Ovary (tissue), 9 donors: ENCODE results near the gene TTLL9. TPM values are rescaled to one million over a fixed set of nuclear protein-coding genes. Genes with fewer than 3 reads are reported as not detected.
"Not testable (repeated sequence)": the region's sequence is repeated elsewhere in the genome, so short reads cannot be mapped to it uniquely, and the experiment has no call there.

Source experiments
- DNase-seq, 5 donors: peaks; one replicate each; pipeline ENCODE4 v3.0.0-alpha.2; 2019 to 2020
- H3K27ac ChIP-seq, 2 donors: fragments of 200-600 bp; one replicate each; pipeline versions ENCODE4 v1.5.1 to v1.8.0; 2019 to 2022
- H3K27me3 ChIP-seq: fragments of 200-600 bp; one replicate; pipeline ENCODE4 v1.8.0; 2022
- H3K36me3 ChIP-seq: fragments of 200-600 bp; sonication (generic); one replicate; pipeline ENCODE4 v1.5.1; 2019
- H3K4me1 ChIP-seq: one replicate; pipeline ENCODE4 v1.8.1; 2013; ENCODE audit warnings: mild to moderate bottlenecking, moderate library complexity; ENCODE audit not compliant: insufficient read depth
- H3K4me3 ChIP-seq: fragments of 200-600 bp; sonication (generic); one replicate; pipeline ENCODE4 v1.5.1; 2017
- H3K9me3 ChIP-seq, 2 donors: fragments of 200-600 bp in 1 of 2; sonication (generic) in 1 of 2; one replicate each; pipeline versions ENCODE4 v1.5.1 to v1.8.1; 2013 to 2019; ENCODE audit warnings: mild to moderate bottlenecking in 1 of 2, moderate library complexity in 1 of 2
- EP300 ChIP-seq: sonication (generic); formaldehyde crosslinking; IDR thresholded peaks from one replicate; pipeline ENCODE4 v1.6.1; 2017; ENCODE audit warnings: antibody characterized with exemption
- POLR2A ChIP-seq: fragments of 450-650 bp; IDR thresholded peaks from one replicate; pipeline ENCODE4 v1.6.1; 2017; ENCODE audit warnings: antibody characterized with exemption, mild to moderate bottlenecking, moderate library complexity
- WGBS, 3 donors: extraction: QIAGEN DNeasy Blood & Tissue Kit in 1 of 3; methylation state at CpG; one replicate each; pipeline versions ENCODE4 v1.1.5 to v1.1.7; 2013 to 2017; 5-methylcytosine and 5-hydroxymethylcytosine counted together
- intact Hi-C, 4 donors: fragments of 100-400 bp; cut with DNase I; formaldehyde crosslinking; loops; one replicate each; pipeline versions ENCODE4 v1.11.0 to v1.15.1; 2022 to 2023
- polyA plus RNA-seq, 2 donors: library from polyadenylated mRNA; stranded (reverse); fragments of 200-250 nt in 1 of 2; fragments of 350-450 nt in 1 of 2; fragmentation: Illumina TruSeq in 1 of 2; extraction: RNeasy Lipid Tissue Mini Kit (QIAGEN cat#74804) in 1 of 2; gene quantifications; one replicate each; pipeline ENCODE4 v1.2.3, GENCODE V29; 2013 to 2014
- total RNA-seq, 7 donors: library from RNA; depleted of rRNA in 2 of 7; stranded (reverse); fragments of >200 nt in 2 of 7; fragmentation: NEBNext Ultra II Directional in 3 of 7; extraction: Animal tissue kit (Norgen Biotek cat#: 25700) in 3 of 7; gene quantifications; one replicate each; pipeline versions ENCODE4 v1.1.0 to v1.2.4, GENCODE V29; 2016 to 2023
- TF ChIP-seq, protein P1 (sequence below), 3 donors: fragments of 450-650 bp in 2 of 3; fragments of 200-600 bp in 1 of 3; IDR thresholded peaks; one replicate each; pipeline versions ENCODE4 v1.5.1 to v1.8.0; 2016 to 2022; ENCODE audit warnings: antibody characterized with exemption in 3 of 3, mild to moderate bottlenecking in 1 of 3
- donor health status: DM: no; HTN: no; CAD: no; lungs with moderate emphysema.
- donor health status: DM: no; HTN: no; CAD: no.
- donor health status: Bipolar disorder and iron deficiency.
- donor health status: DM: yes; HTN: yes; CAD: no.
- donor health status: DM: no; HTN: no; CAD: no.
- donor health status: DM: yes; HTN: yes; CAD: no.

Gene TTLL9
- total and polyA plus RNA-seq, 9 donors: 0.24 to 10.6 (median 0.40) TPM

DNA sequence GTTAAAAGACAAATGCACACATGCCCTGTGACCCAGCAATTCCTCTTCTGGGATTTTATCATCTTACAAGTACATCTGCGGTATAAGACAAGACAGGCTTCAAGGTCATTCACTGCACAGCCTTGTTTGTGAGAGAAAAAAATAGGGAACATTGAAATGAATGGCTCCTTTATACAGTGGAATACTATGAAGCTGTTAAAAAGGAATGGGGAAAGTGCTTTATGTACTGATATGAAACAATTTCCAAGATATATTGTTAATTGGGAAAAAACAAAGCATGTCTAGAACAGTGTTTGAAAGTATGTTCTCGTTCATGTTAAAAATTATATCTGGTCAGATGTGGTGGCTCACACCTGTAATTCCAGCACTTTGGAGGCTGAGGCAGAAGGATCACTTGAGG is 56.1 kb downstream of the TTLL9 start:
- Histone ChIP-seq H3K36me3 (no peaks in the 10 kb centered on the region), H3K27ac (no peak overlapping the region), H3K4me1 (no peaks in the 10 kb centered on the region), H3K4me3 (no peak overlapping the region), H3K9me3 (no peaks in the 10 kb centered on the region), H3K27me3 (no peaks in the 10 kb centered on the region)
- TF ChIP-seq, protein P1, sequence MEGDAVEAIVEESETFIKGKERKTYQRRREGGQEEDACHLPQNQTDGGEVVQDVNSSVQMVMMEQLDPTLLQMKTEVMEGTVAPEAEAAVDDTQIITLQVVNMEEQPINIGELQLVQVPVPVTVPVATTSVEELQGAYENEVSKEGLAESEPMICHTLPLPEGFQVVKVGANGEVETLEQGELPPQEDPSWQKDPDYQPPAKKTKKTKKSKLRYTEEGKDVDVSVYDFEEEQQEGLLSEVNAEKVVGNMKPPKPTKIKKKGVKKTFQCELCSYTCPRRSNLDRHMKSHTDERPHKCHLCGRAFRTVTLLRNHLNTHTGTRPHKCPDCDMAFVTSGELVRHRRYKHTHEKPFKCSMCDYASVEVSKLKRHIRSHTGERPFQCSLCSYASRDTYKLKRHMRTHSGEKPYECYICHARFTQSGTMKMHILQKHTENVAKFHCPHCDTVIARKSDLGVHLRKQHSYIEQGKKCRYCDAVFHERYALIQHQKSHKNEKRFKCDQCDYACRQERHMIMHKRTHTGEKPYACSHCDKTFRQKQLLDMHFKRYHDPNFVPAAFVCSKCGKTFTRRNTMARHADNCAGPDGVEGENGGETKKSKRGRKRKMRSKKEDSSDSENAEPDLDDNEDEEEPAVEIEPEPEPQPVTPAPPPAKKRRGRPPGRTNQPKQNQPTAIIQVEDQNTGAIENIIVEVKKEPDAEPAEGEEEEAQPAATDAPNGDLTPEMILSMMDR (IDR thresholded peaks at IDR 0.05): no peak
- TF ChIP-seq EP300: no peak
- no peak for TF ChIP-seq POLR2A
- intact Hi-C loops: no loop called here
- WGBS, 3 donors: 58 to 70% (median 64%) methylated on average over 2 of the region's 2 CpGs
- no peak for DNase-seq

DNA sequence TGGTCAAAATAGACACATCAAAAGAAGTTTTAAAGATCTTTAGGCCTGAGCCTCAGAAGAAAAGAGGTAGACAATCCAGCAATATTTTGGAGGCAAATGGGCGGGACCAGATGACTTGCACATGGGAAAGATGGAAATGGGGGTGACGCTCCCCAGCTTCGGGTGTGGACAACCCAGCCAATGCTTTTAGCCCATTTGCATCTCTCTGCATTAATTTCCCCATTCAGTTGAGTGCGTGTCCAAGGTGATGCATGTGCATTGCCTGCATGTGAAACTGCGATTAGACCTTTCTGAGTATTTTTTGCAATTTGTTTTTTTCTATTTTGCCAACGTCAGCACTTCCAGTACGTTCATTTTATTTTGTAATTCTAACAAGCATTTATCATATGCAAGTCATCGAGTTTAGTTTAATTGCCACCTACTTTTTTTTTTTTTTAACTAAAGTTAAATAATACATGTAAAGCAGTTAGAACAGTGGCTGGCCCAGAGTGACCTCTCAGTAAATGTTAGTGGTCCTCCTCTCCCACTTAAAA is 57.3 kb downstream of the TTLL9 start:
- Histone ChIP-seq H3K4me3 (no peak overlapping the region), H3K27me3 (no peaks in the 10 kb centered on the region), H3K9me3 (no peaks in the 10 kb centered on the region), H3K4me1 (no peaks in the 10 kb centered on the region), H3K27ac (no peak overlapping the region), H3K36me3 (no peaks in the 10 kb centered on the region)
- WGBS, 3 donors: 65 to 78% (median 68%) methylated on average over 8 of the region's 8 CpGs
- DNase-seq: no peak
- TF ChIP-seq, protein P1 (IDR thresholded peaks at IDR 0.05): no peak
- TF ChIP-seq POLR2A: no peak
- no peak for TF ChIP-seq EP300
- intact Hi-C loops: no loop called here

DNA sequence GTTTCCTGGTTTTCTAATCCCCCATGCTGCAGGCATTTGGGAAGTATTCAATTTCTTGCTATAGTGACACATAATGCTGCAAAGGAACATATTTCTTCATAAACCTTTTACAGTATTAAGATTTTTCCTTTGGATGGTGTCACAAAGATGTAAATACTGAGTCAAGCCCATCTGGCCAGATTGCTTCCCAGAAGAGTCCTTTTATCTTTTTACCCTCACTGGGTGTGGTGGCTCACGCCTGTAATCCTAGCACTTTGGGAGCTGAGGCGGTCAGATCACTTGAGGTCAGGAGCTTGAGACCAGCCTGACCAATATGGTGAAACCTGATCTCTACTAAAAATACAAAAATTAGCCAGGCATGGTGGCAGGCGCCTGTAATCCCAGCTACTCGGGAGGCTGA is 59.2 kb downstream of the TTLL9 start:
- H3K27me3 ChIP-seq, H3K4me3 ChIP-seq, H3K4me1 ChIP-seq, H3K36me3 ChIP-seq, H3K9me3 ChIP-seq, intact Hi-C loops, DNase-seq, H3K27ac ChIP-seq: not testable (repeated sequence)
- 75 to 80% (median 80%) methylated on average over 4 of the region's 4 CpGs for WGBS, 3 donors

DNA sequence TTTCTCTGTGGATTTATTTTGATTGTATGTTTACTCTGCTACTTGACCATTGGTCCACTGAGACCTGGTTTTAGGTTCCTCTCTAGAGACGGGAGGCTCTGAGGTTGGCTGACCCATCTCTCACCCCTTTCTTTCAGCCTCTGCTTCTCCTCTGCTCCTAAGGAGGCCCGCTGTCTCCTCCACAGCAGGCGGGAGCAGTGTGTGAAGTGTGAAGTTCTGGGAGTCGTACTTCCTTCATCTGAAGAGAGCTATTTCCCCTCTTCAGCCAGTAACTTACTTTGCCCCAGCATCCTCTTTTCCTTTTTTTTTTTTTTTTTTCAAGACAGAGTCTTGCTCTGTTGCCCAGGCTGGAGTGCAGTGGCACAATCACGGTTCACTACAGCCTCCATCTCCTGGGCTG is 60.3 kb downstream of the TTLL9 start:
- H3K4me1 ChIP-seq: no peaks in the 10 kb centered on the region
- H3K36me3 ChIP-seq: no peaks in the 10 kb centered on the region
- intact Hi-C loops: no loop called here
- 32 to 40% (median 37%) methylated on average over 5 of the region's 5 CpGs for WGBS, 3 donors
- no peak overlapping the region for H3K4me3 ChIP-seq
- H3K27ac ChIP-seq: no peak overlapping the region
- TF ChIP-seq, protein P1 (IDR thresholded peaks at IDR 0.05): no peak
- no peak for TF ChIP-seq POLR2A
- no peaks in the 10 kb centered on the region for H3K9me3 ChIP-seq
- DNase-seq: no peak
- H3K27me3 ChIP-seq: no peaks in the 10 kb centered on the region

DNA sequence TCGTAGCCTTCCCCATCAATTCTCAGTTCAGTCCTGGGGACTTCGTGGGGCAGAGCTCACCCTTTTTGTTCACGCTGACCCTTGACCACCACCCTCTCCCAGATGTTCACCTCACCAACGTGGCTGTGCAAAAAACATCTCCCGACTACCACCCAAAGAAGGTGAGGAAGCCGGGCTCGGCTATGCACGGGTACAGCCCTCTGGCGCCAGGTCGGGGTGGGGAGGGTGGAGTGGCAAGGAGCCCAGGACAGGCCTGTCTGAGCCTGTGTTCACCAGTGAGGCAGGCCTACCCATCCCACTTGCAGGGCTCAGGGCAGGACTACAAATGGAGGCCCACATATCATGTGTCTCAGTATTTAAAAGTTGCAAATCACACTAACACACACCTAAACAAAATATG is 63.3 kb downstream of the TTLL9 start:
- Histone ChIP-seq H3K36me3 (no peaks in the 10 kb centered on the region), H3K9me3 (no peaks in the 10 kb centered on the region), H3K4me1 (no peaks in the 10 kb centered on the region), H3K4me3 (no peak overlapping the region), H3K27ac (no peak overlapping the region), H3K27me3 (no peaks in the 10 kb centered on the region)
- TF ChIP-seq, protein P1 (IDR thresholded peaks at IDR 0.05): no peak
- TF ChIP-seq POLR2A: no peak
- DNase-seq: no peak
- intact Hi-C loops: no loop called here
- WGBS, 3 donors: 80 to 85% (median 83%) methylated on average over 10 of the region's 10 CpGs
